HepG2 (cell line): ENCODE measurements around the gene NELFB. TPM values are rescaled to one million over a fixed set of nuclear protein-coding genes. Genes with fewer than 3 reads are reported as not detected.
A peak's percentile ranks its signal among the peaks of the same experiment; 100 is the strongest.

Experiments
- HNF4A ChIP-seq: sonication (generic); formaldehyde crosslinking; IDR thresholded peaks from 2 replicates; pipeline ENCODE4 v1.4.0; 2020; ENCODE audit warnings: missing genetic modification reagents
- KMT2A ChIP-seq: sonication (generic); formaldehyde crosslinking; IDR thresholded peaks from 2 replicates; pipeline ENCODE4 v1.4.0; 2020; ENCODE audit warnings: missing genetic modification reagents
- PITX1 ChIP-seq: sonication (generic); formaldehyde crosslinking; IDR thresholded peaks from 2 replicates; pipeline ENCODE4 v1.5.1; 2020; ENCODE audit warnings: mild to moderate bottlenecking, missing genetic modification reagents
- RBFOX2 ChIP-seq: fragments of 200-400 bp; formaldehyde crosslinking; IDR thresholded peaks from 2 replicates; pipeline ENCODE4 v1.6.1; 2017; ENCODE audit warnings: low read depth, mild to moderate bottlenecking, low read length
- ZFP36L1 ChIP-seq: sonication (generic); formaldehyde crosslinking; IDR thresholded peaks from 2 replicates; pipeline ENCODE4 v1.8.0; 2022; ENCODE audit warnings: mild to moderate bottlenecking, missing genetic modification reagents, moderate library complexity
- ZFY ChIP-seq: sonication (generic); formaldehyde crosslinking; IDR thresholded peaks from 2 replicates; pipeline ENCODE4 v1.4.0; 2020; ENCODE audit warnings: missing genetic modification reagents
- ZNF331 ChIP-seq: sonication (generic); formaldehyde crosslinking; IDR thresholded peaks from 2 replicates; pipeline ENCODE4 v1.4.0; 2020; ENCODE audit warnings: missing genetic modification reagents
- ZNF768 ChIP-seq: sonication (generic); formaldehyde crosslinking; IDR thresholded peaks from 2 replicates; pipeline ENCODE4 v1.4.0; 2020; ENCODE audit warnings: missing genetic modification reagents
- polyA plus RNA-seq, 8 experiments: library from polyadenylated mRNA; depleted of rRNA in 3 of 8; stranded (reverse) in 7 of 8; unstranded in 1 of 8; fragments of >200 nt; fragmentation: Illumina TruSeq in 4 of 8; extraction: Trizol in 4 of 8; gene quantifications; 2 replicates each; pipeline versions ENCODE4 v1.2.1 to v1.2.3, GENCODE V29; 2011 to 2016; ENCODE audit warnings: low read depth in 4 of 8, missing spikeins in 1 of 8, mixed read lengths in 1 of 8; ENCODE audit not compliant: insufficient read depth in 1 of 8
- total RNA-seq, 5 experiments: library from RNA; depleted of rRNA; stranded (reverse); fragments of >200 nt; fragmentation: Illumina TruSeq; extraction: Trizol; gene quantifications; 2 replicates each; pipeline ENCODE4 v1.2.3, GENCODE V29; 2016; ENCODE audit warnings: low read depth in 1 of 5
- TF ChIP-seq, protein P1 (sequence below): sonication (generic); formaldehyde crosslinking; IDR thresholded peaks from 2 replicates; pipeline ENCODE4 v1.4.0; 2020; ENCODE audit warnings: mild to moderate bottlenecking, missing genetic modification reagents
- TF ChIP-seq, protein P2 (sequence below): sonication (generic); formaldehyde crosslinking; IDR thresholded peaks from 2 replicates; pipeline ENCODE4 v1.5.0; 2020; ENCODE audit warnings: missing genetic modification reagents

Gene NELFB
- total and polyA plus RNA-seq, 2 of the 13 experiments (the other 11 are each of a cell fraction or from before 2014, with no cell fraction given) = 26.5 to 45.8 TPM

GRCh38 chr9:137234055-137234697 is 21.0 kb upstream of the NELFB start (continued):
- 0 out of 2 replicates have a peak, but pooled peaks have one; percentile 14 for TF ChIP-seq KMT2A (CRISPR knock-in tag)
- TF ChIP-seq, protein P1, sequence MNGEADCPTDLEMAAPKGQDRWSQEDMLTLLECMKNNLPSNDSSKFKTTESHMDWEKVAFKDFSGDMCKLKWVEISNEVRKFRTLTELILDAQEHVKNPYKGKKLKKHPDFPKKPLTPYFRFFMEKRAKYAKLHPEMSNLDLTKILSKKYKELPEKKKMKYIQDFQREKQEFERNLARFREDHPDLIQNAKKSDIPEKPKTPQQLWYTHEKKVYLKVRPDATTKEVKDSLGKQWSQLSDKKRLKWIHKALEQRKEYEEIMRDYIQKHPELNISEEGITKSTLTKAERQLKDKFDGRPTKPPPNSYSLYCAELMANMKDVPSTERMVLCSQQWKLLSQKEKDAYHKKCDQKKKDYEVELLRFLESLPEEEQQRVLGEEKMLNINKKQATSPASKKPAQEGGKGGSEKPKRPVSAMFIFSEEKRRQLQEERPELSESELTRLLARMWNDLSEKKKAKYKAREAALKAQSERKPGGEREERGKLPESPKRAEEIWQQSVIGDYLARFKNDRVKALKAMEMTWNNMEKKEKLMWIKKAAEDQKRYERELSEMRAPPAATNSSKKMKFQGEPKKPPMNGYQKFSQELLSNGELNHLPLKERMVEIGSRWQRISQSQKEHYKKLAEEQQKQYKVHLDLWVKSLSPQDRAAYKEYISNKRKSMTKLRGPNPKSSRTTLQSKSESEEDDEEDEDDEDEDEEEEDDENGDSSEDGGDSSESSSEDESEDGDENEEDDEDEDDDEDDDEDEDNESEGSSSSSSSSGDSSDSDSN = peak; percentile 59; the same call in 1 of the 2 replicates
- peak; percentile 68 for TF ChIP-seq RBFOX2
- no peak for TF ChIP-seq ZNF768 (CRISPR knock-in tag)
- 0 out of 2 replicates have a peak, but pooled peaks have one; percentile 24 for TF ChIP-seq PITX1
- TF ChIP-seq ZNF331 (CRISPR knock-in tag) = no peak
- peak; percentile 52 for TF ChIP-seq HNF4A (CRISPR knock-in tag)
- no peak for TF ChIP-seq ZFP36L1 (CRISPR knock-in tag)
- peak; percentile 64 for TF ChIP-seq ZFY (CRISPR knock-in tag)
- TF ChIP-seq, protein P2, sequence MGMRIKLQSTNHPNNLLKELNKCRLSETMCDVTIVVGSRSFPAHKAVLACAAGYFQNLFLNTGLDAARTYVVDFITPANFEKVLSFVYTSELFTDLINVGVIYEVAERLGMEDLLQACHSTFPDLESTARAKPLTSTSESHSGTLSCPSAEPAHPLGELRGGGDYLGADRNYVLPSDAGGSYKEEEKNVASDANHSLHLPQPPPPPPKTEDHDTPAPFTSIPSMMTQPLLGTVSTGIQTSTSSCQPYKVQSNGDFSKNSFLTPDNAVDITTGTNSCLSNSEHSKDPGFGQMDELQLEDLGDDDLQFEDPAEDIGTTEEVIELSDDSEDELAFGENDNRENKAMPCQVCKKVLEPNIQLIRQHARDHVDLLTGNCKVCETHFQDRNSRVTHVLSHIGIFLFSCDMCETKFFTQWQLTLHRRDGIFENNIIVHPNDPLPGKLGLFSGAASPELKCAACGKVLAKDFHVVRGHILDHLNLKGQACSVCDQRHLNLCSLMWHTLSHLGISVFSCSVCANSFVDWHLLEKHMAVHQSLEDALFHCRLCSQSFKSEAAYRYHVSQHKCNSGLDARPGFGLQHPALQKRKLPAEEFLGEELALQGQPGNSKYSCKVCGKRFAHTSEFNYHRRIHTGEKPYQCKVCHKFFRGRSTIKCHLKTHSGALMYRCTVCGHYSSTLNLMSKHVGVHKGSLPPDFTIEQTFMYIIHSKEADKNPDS (CRISPR knock-in tag) = no peak
- TF ChIP-seq, all 625 proteins: peak for 41
